Measurements from ENCODE around the gene DGKI. TPM values are rescaled to one million over a fixed set of nuclear protein-coding genes. Genes with fewer than 3 reads are reported as not detected.

Gene DGKI
- total RNA-seq, 4 donors from 2014 or later = 0.64 to 1.2 (median 1.00) TPM; not detected in 1

DNA sequence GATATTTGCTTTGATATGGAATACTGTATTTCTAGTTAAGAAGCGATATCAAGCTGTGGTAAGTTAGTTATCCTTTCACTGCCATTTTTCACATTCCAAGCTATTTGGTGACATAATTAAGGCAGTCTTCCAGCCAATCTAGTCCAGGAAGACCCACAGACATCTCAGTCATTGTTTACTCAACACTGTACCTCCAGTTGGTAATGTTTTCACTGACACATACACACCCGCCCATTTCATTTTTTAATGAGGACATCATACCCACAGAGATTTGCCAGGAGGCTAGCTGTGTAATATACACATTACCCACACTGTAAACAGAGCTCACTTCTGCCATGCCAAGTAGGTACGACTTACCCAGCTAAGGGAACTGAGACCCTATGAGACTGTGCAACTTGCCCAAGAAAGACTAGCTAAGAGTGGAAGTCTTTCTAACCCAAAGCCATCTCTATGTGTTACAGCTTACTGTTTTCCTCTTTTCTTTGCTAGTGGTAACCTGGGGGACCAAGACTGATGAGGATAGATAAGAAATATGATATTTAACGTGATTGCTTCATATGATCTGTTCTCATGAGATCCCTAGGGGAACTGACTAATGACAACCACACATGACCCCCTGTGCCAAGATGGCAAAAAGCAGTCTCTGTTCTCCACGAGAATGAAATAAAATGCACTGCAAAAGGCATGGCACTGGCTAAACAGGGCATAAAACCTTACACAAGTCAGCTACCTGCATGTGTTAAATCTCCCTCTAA is 179.0 kb downstream of the DGKI start:
- no peak overlapping the region for H3K4me3 ChIP-seq
- WGBS, 2 donors (ENCODE audit: low coverage in 1 of 2) = 55 to 60% methylated on average over 4 to 5 of the region's 5 CpGs
- no peaks in the 10 kb centered on the region for H3K27me3 ChIP-seq
- no peak for DNase-seq
- no peak for TF ChIP-seq POLR2AphosphoS5 (IDR thresholded peaks at IDR 0.05)
- TF ChIP-seq POLR2A (IDR thresholded peaks at IDR 0.05) = no peak
- no peak for TF ChIP-seq EP300 (IDR thresholded peaks at IDR 0.05; ENCODE audit: low read depth)
- TF ChIP-seq, protein P1, sequence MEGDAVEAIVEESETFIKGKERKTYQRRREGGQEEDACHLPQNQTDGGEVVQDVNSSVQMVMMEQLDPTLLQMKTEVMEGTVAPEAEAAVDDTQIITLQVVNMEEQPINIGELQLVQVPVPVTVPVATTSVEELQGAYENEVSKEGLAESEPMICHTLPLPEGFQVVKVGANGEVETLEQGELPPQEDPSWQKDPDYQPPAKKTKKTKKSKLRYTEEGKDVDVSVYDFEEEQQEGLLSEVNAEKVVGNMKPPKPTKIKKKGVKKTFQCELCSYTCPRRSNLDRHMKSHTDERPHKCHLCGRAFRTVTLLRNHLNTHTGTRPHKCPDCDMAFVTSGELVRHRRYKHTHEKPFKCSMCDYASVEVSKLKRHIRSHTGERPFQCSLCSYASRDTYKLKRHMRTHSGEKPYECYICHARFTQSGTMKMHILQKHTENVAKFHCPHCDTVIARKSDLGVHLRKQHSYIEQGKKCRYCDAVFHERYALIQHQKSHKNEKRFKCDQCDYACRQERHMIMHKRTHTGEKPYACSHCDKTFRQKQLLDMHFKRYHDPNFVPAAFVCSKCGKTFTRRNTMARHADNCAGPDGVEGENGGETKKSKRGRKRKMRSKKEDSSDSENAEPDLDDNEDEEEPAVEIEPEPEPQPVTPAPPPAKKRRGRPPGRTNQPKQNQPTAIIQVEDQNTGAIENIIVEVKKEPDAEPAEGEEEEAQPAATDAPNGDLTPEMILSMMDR (IDR thresholded peaks at IDR 0.05) = no peak
- no peaks in the 10 kb centered on the region for H3K9me3 ChIP-seq
- intact Hi-C loops (cut with DNase I; ENCODE audit: low total_unique reads) (no loop called here), in situ Hi-C loops (cut with MboI; ENCODE audit: low pct_ligation_motif_present in 1 of 4, low pct_unique_long_range_greater_than_20kb in 1 of 4, low sequenced_read_pairs in 3 of 4) (loop anchor here in 2 of 4 donors (25.0 kb wide), 2 partner anchors 194 to 344 kb away; partner anchors contain the start of gene CREB3L2 (in 2 of the 2))
- H3K4me1 ChIP-seq = no peaks in the 10 kb centered on the region
- H3K27ac ChIP-seq = no peak overlapping the region
- H3K36me3 ChIP-seq = no peaks in the 10 kb centered on the region

DNA sequence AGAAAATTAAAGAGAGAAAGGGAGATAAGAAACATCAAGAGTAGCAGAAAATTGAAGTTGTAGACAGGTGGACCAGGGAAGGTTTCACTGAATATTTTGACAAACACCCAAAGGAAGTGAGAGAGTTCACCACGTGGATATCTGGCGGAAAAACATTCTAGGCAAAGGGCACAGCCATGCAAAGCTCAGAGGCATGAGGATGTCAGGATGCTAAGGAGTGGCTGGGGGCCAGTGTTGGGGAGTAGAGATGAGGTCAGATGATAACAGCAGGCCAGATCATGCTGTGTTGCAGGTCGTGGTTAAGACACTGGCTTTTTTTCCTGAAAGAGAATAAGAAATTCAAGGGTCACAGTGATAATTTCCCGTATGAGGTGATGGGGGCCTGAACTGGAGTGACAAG is 181.9 kb downstream of the DGKI start:
- no peak for DNase-seq
- Histone ChIP-seq H3K9me3 (no peaks in the 10 kb centered on the region), H3K27me3 (no peaks in the 10 kb centered on the region), H3K36me3 (no peaks in the 10 kb centered on the region), H3K4me3 (no peak overlapping the region), H3K27ac (no peak overlapping the region), H3K4me1 (no peaks in the 10 kb centered on the region)
- intact Hi-C loops (cut with DNase I; ENCODE audit: low total_unique reads) (loop anchor here (5.0 kb wide), 1 partner anchor 232 kb away; no protein-coding TSS in a partner anchor), in situ Hi-C loops (cut with MboI; ENCODE audit: low pct_ligation_motif_present in 1 of 4, low pct_unique_long_range_greater_than_20kb in 1 of 4, low sequenced_read_pairs in 3 of 4) (loop anchor here in 3 of 4 donors (5.0 to 25.0 kb wide), 3 partner anchors 197 to 347 kb away; partner anchors contain the start of gene CREB3L2 (in 2 of the 3))
- TF ChIP-seq, protein P1 (IDR thresholded peaks at IDR 0.05) = no peak
- no peak for TF ChIP-seq POLR2A (IDR thresholded peaks at IDR 0.05)
- no peak for TF ChIP-seq EP300 (IDR thresholded peaks at IDR 0.05; ENCODE audit: low read depth)
- no peak for TF ChIP-seq POLR2AphosphoS5 (IDR thresholded peaks at IDR 0.05)
- 32 to 33% methylated on average over 4 of the region's 4 CpGs for WGBS, 2 donors (ENCODE audit: low coverage in 1 of 2)

DNA sequence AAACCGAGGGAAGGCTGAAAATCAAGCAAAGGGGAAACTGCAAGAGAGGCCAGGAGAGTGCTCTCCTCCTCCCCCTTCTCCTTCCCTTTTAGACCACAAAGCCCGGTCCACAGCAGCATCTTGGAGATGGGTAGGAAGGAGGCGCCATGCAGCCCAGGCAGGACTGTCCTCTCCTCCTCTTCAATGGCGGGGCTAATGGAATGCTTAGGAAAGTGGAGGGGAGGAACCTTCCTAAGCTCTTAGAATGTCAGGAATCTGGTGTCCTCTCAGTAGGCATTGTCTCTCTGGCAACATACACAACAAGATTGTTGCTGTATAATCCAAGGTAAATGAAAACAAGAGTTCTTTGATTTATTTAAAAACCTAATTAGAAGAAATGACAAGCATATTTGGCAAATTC is 185.1 kb downstream of the DGKI start:
- Histone ChIP-seq H3K4me3 (no peak overlapping the region), H3K9me3 (no peaks in the 10 kb centered on the region), H3K27me3 (no peaks in the 10 kb centered on the region), H3K27ac (no peak overlapping the region), H3K36me3 (no peaks in the 10 kb centered on the region), H3K4me1 (peaks cover 0 to 1% (median 0%) of the 10 kb centered on the region in 4 donors)
- in situ Hi-C loops (cut with MboI; ENCODE audit: low pct_ligation_motif_present in 1 of 4, low pct_unique_long_range_greater_than_20kb in 1 of 4, low sequenced_read_pairs in 3 of 4) (loop anchor here in 3 of 4 donors (5.0 to 25.0 kb wide), 3 partner anchors 201 to 351 kb away; partner anchors contain the start of gene CREB3L2 (in 2 of the 3)), intact Hi-C loops (cut with DNase I; ENCODE audit: low total_unique reads) (loop anchor here (5.0 kb wide), 1 partner anchor 236 kb away; no protein-coding TSS in a partner anchor)
- DNase-seq = no peak
- TF ChIP-seq POLR2AphosphoS5 (IDR thresholded peaks at IDR 0.05) (no peak), POLR2A (IDR thresholded peaks at IDR 0.05) (no peak), EP300 (IDR thresholded peaks at IDR 0.05; ENCODE audit: low read depth) (no peak)
- TF ChIP-seq, protein P1 (IDR thresholded peaks at IDR 0.05) = no peak
- 47 to 78% methylated on average over 3 to 4 of the region's 4 CpGs for WGBS, 2 donors (ENCODE audit: low coverage in 1 of 2)

DNA sequence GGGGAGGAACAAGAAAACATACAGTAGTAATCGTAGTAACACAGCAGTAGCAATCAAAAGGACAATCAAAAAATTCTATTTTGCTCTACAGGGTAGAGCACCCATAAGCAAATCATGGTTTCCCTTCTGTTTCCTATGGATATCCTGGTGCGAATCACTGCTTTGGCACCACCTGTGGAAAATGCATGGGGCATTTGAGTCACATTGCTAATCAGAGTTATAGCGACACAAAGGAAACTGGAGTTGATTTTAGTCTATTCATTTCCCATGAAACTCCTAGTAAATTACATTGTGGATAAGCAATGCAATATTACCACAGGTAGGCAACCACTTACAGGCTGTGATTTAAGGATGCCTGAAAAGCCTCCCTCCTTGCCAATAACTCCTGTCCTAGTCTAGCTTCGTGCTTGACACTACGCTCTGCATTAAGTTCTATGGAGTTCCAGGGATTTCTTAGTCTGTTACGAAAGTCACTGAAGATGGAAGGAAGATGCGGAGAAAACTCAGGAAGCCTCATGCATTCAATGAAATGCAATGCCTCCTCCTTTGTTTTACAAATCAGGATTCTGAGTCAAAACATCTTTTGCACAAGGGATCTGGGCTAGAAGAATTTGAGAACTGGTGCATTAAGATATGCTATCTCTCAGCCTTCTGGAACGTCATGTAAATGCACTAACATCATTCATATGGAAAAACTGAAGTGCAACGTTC is 188.4 kb downstream of the DGKI start:
- Histone ChIP-seq H3K27ac (no peak overlapping the region), H3K27me3 (peaks cover 7% of the 10 kb centered on the region), H3K4me3 (no peak overlapping the region), H3K9me3 (no peaks in the 10 kb centered on the region), H3K4me1 (peaks cover 0 to 5% (median 0%) of the 10 kb centered on the region in 4 donors), H3K36me3 (no peaks in the 10 kb centered on the region)
- no peak for DNase-seq
- intact Hi-C loops (cut with DNase I; ENCODE audit: low total_unique reads) (no loop called here), in situ Hi-C loops (cut with MboI; ENCODE audit: low pct_ligation_motif_present in 1 of 4, low pct_unique_long_range_greater_than_20kb in 1 of 4, low sequenced_read_pairs in 3 of 4) (loop anchor here (10.0 to 25.0 kb wide), 4 partner anchors 204 to 356 kb away; partner anchors contain the start of gene CREB3L2 (in 2 of the 4))
- TF ChIP-seq POLR2A (IDR thresholded peaks at IDR 0.05) (no peak), POLR2AphosphoS5 (IDR thresholded peaks at IDR 0.05) (no peak), EP300 (IDR thresholded peaks at IDR 0.05; ENCODE audit: low read depth) (no peak)
- TF ChIP-seq, protein P1 (IDR thresholded peaks at IDR 0.05) = no peak
- WGBS, 2 donors (ENCODE audit: low coverage in 1 of 2) = 74 to 82% methylated on average over 8 to 9 of the region's 9 CpGs
